Measurements from ENCODE around the gene GRB7.
A peak's percentile ranks its signal among the peaks of the same experiment; 100 is the strongest.
"Not testable (repeated sequence)": the region's sequence is repeated elsewhere in the genome, so short reads cannot be mapped to it uniquely, and the experiment has no call there.

GRB7 gene

DNA sequence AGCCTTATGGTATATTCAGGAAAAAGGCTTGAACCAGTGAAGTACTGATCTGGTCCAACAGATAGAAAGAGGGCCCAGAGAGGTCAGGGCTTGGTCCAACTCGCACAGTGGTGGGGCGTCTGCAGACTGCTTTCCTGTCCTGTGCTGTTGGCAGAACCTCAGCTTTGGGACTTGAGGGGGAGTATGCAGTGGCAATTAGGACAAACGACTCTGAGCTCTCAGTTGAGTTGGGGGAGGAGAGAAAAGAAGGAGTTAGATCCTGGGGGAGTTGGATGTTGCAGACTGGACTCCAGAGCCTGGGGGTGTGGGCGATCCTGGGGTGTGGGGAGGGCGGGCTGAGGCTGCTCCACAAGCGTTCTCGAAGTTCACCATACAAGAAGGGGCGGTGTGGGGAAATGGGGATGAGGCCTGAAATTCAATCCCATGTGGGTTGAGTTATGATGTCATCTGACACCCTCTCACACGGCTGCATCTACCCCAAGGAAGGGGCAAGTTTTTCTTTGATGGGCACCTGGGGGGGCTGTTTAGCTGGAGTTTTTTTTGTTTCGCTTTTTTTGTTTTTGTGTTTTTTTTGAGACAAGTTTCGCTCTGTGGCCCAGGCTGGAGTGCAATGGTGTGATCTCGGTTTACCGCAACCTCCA, 14.6 kb downstream of the GRB7 start:
- DNase-seq (ENCODE audit: low spot score), result no peak

DNA sequence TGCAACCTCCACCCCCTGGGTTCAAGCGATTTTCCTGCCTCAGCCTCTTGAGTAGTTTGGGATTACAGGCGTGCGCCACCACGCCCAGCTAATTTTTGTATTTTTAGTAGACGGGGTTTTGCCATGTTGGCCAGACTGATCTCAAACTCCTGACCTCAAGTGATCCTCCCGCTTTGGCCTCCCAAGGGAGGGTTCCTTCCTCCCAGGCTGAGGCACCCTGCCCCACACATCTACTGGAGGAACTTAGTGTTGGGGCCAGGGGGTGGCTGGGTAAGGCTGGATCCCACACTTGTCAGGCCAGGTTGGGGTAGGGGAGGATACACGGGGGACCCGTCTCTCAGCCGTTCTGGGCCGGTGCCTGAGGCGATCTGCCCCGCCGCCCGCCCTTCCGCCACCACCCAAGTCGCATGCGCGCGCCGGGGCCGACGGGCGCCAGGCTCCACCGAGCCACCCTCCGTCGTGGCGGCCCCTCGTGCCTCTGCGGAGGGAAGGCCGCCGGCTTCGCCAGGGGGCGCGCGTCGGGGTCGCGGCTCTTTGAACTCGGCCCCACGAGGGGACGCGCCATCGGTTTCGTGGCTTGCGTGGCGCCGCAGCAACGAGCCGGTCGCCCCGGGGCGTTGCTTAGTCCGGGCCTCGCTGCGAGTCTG, 15.9 kb downstream of the GRB7 start:
- DNase-seq (ENCODE audit: low spot score), result no peak

- DNase-seq (ENCODE audit: low spot score), result peak; percentile 96
These were observed 16.6 kb downstream of the GRB7 start for GRCh38 chr17:39754161-39754957.

- DNase-seq (ENCODE audit: low spot score), result no peak
These were observed 17.3 kb downstream of the GRB7 start for GRCh38 chr17:39754958-39755553.

- DNase-seq (ENCODE audit: low spot score), result peak; percentile 36
These were observed 18.0 kb downstream of the GRB7 start for GRCh38 chr17:39755554-39756379.

- DNase-seq (ENCODE audit: low spot score), result no peak
These were observed 18.8 kb downstream of the GRB7 start for GRCh38 chr17:39756380-39757079.

- no peak for DNase-seq (ENCODE audit: low spot score)
These were observed 19.5 kb downstream of the GRB7 start for GRCh38 chr17:39757176-39757662.

- DNase-seq (ENCODE audit: low spot score), result no peak
These were observed 20.5 kb downstream of the GRB7 start for GRCh38 chr17:39757931-39758873.

DNA sequence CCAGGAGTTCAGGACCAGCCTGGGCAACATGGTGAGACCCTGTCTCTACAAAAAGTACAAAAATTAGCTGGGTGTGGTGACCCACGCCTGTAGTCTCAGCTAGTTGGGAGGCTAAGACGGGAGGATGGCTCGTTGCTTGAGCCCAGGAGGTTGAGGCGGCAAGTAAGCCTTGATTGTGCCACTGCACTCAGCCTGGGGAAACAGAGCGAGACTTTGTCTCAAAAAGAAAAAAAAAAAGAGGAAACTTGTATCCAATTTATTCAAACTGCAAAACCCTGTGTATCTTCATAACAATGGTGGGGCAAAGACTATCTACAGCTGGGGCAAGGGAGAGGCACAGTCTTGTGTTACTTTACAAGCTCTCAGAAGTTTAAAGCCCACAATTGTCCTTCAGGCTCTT, 21.5 kb downstream of the GRB7 start:
- no peak for DNase-seq (ENCODE audit: low spot score)

- DNase-seq (ENCODE audit: low spot score), result no peak
These were observed 24.2 kb downstream of the GRB7 start for GRCh38 chr17:39761861-39762496.

DNA sequence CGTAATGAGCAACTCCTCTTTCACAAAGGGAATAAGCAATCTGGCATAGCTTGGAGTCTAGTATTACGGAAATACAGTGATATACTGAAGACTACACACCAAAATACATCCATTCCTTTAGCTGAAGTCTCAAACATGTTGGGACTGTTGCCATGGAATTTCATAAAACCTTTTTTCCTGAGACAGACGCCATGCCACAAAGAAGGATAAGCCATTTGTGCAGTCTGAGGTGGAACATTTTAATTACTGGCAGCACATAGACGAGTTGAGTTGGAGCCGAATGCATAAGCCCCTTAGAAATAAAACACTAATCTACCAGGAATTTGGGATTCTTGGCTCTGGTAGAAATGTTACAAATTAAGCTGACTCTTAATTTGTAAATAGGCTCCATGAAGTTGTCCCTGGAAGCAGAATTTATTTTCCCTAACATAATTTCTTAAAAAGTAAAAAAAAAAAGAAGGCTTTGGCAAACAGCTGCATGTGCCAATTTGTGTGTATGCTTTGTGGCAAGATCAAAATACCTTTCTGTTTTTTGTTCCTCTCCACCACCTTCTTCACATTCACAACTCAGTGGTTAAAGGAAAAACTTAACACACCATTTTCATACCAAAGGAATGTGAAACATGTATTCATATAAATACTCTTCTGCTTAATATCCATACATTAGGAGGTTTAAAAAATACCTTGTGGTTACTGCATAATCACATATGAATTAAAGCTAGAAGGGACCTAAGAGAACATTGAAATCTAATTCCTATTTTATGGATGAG, 25.5 kb downstream of the GRB7 start:
- peak; percentile 31 for DNase-seq (ENCODE audit: low spot score)

GRCh38 chr17:39764171-39764570, 26.4 kb downstream of the GRB7 start:
- not testable (repeated sequence) for DNase-seq (ENCODE audit: low spot score)

- DNase-seq (ENCODE audit: low spot score), result no peak
These were observed 27.4 kb downstream of the GRB7 start for GRCh38 chr17:39765175-39765574.

DNA sequence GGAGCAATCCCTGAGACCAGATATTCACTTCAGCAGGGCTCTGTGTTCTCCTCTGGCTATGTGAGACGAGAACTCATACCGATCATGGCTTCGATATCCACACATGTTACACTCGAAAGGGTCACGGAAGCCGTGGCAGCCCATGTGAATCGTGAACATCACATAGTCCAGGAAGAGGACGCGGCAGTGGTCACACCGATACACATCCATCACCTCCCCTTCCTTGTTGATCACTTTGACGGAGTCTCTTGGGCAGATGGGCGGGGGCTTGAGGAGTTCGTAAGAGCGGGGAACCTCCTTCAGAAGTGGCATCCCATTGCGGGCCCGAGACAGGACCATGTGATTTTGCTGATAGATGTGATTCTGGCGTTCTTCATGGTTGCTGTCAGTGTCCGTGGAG, 28.0 kb downstream of the GRB7 start:
- no peak for DNase-seq (ENCODE audit: low spot score)

- no peak for DNase-seq (ENCODE audit: low spot score)
These were observed 29.4 kb downstream of the GRB7 start for GRCh38 chr17:39767147-39767546.

DNA sequence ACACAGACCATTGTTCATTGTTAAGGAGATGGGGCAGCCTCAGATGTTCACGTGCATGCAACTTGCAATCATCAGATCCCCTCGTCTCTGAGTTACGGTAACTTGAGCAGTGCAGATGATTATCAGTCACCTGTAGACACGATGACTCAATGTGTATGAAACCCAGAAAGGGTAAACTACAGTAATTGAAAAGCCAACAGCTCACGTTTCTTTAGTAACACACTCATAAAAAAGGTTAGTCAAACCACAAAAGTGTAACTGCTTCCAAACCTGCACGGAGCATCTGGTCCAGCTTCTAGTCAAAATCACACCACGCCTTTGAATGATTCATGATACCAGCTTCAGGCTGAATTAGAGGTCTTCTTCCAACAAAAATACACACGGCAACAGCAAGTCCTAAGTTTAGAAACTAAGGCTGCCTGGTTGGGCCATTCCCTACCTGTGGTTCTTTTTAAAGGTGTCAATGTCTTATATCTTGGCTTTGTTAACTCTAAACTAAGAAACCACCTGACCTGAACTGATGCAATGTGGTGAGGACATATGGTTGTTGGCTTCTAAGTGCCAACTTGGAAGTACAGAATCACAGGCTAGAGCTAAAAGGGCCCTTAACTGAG, 32.3 kb downstream of the GRB7 start:
- DNase-seq (ENCODE audit: low spot score), result peak; percentile 70

DNA sequence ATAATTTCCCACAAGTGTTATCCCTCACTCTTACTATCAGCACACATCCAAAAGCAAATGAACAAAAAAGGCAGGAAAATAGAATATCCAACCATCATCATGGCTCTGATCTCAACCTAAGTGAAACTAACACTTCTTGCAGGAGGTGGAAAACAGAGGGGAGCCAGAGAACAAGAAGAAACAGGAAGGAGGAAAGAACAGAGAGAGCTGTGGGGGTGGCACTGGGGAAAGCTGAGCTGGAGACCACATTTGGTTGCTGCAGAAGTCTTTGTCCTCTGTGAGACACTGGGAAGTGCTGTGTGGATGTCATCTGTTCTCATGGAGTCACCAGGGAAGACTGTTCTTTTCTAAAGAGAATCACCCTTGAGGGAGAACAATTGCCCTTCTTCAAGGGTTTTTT, 34.7 kb downstream of the GRB7 start:
- no peak for DNase-seq (ENCODE audit: low spot score)
